GM12878 (cell line): ENCODE data around the gene TSGA10. TPM values are rescaled to one million over a fixed set of nuclear protein-coding genes. Genes with fewer than 3 reads are reported as not detected.

Experiments used
- ATAC-seq: fragments of 200-7000 bp; cut with Tn5 transposase; 3 replicates; pipeline ENCODE4 v1.9.1; 2020; ENCODE audit warnings: mild to moderate bottlenecking, moderate library complexity
- BruUV-seq: library from RNA; stranded (reverse); fragments of 400-500 nt; replicated peaks from 2 replicates; lab custom pipeline; 2021; lab: Mats Ljungman, UMichigan
- CTCF ChIA-PET: fragments of 300-600 bp; sonication (Branson Sonifier 250); formaldehyde crosslinking; extraction: SDS; loops from one replicate; lab custom pipeline; 2021; ENCODE audit warnings: inconsistent platforms; lab: Yijun Ruan, JAX
- POLR2A ChIA-PET: fragments of 350-600 bp; formaldehyde crosslinking; extraction: SDS; loops from one replicate; lab custom pipeline; 2021; ENCODE audit warnings: inconsistent platforms; lab: Charles Lee
- RAD21 ChIA-PET: fragments of 300-600 bp; sonication (Branson Sonifier 250); formaldehyde crosslinking; loops from one replicate; lab custom pipeline; 2023; ENCODE audit warnings: antibody characterized with exemption; ENCODE audit not compliant: unreplicated experiment; lab: Charles Lee
- SMC1A ChIA-PET: fragments of 300-600 bp; sonication (Branson Sonifier 250); formaldehyde crosslinking; loops from one replicate; lab custom pipeline; 2023; ENCODE audit not compliant: unreplicated experiment, uncharacterized antibody; lab: Charles Lee
- DNase-seq: peaks from one replicate; pipeline ENCODE4 v3.0.0-alpha.2; 2011; ENCODE audit warnings: low read depth, low spot score
- FAIRE-seq: peaks from 3 replicates; lab custom pipeline; 2011; peaks lifted over from hg19 to GRCh38; lab: Jason Lieb, UNC
- H2AFZ ChIP-seq: 2 replicates; pipeline ENCODE4 v1.6.0; 2011; ENCODE audit warnings: low read depth, low read length, control low read depth; ENCODE audit not compliant: control insufficient read depth
- H3K27ac ChIP-seq: 2 replicates; pipeline ENCODE4 v1.5.1; 2011; ENCODE audit warnings: control low read depth; ENCODE audit not compliant: control insufficient read depth, insufficient read depth
- H3K27me3 ChIP-seq, 2 experiments: replicated peaks in 1 of 2; 2 replicates each; pipeline versions ENCODE4 v1.6.0 to v1.6.1; 2011; ENCODE audit warnings: low read length in 1 of 2; ENCODE audit not compliant: control insufficient read depth in 2 of 2, insufficient read depth in 2 of 2
- H3K36me3 ChIP-seq, 2 experiments: 2 replicates each; pipeline ENCODE4 v1.5.1; 2011; ENCODE audit warnings: low read length in 1 of 2; ENCODE audit not compliant: control insufficient read depth in 2 of 2, insufficient read depth in 2 of 2
- H3K4me1 ChIP-seq: 2 replicates; pipeline ENCODE4 v1.6.1; 2011; ENCODE audit warnings: mild to moderate bottlenecking, low read length, moderate library complexity, mixed read lengths; ENCODE audit not compliant: control insufficient read depth, insufficient read depth
- H3K4me2 ChIP-seq: 2 replicates; pipeline ENCODE4 v1.6.0; 2011; ENCODE audit warnings: control low read depth; ENCODE audit not compliant: control insufficient read depth, insufficient read depth
- H3K4me3 ChIP-seq: fragments of 200-600 bp; sonication (generic); 2 replicates; pipeline ENCODE4 v1.5.1; 2016
- H3K79me2 ChIP-seq: 2 replicates; pipeline ENCODE4 v1.6.0; 2011; ENCODE audit warnings: low read length; ENCODE audit not compliant: control insufficient read depth, insufficient read depth
- H3K9ac ChIP-seq: 2 replicates; pipeline ENCODE4 v1.8.0; 2011; ENCODE audit warnings: low read length, control low read depth, mixed read lengths; ENCODE audit not compliant: control insufficient read depth, insufficient read depth
- H3K9me3 ChIP-seq: replicated peaks from 3 replicates; pipeline ENCODE4 v1.5.1; 2011; ENCODE audit warnings: mild to moderate bottlenecking, low read length; ENCODE audit not compliant: control insufficient read depth, insufficient read depth
- H4K20me1 ChIP-seq: 2 replicates; pipeline ENCODE4 v1.6.0; 2011; ENCODE audit not compliant: control insufficient read depth, insufficient read depth
- BHLHE40 ChIP-seq, 2 experiments: fragments of 450-650 bp in 1 of 2; IDR thresholded peaks; 2 replicates each; pipeline ENCODE4 v1.6.1; 2011 to 2017; ENCODE audit warnings: low read depth in 2 of 2, borderline replicate concordance in 1 of 2, improper control_type of control experiment in 1 of 2, low read length in 1 of 2, mild to moderate bottlenecking in 1 of 2
- CEBPB ChIP-seq, 2 experiments: fragments of 150-350 bp in 1 of 2; IDR thresholded peaks; 2 replicates each; pipeline ENCODE4 v1.6.1; 2012 to 2014; ENCODE audit warnings: low read depth in 2 of 2, low read length in 2 of 2, borderline replicate concordance in 1 of 2, inconsistent platforms in 1 of 2
- ETV6 ChIP-seq, 2 experiments: fragments of 450-650 bp in 1 of 2; IDR thresholded peaks in 1 of 2; conservative IDR thresholded peaks in 1 of 2; 2 replicates each; pipeline ENCODE4 v1.6.1; 2014; ENCODE audit warnings: antibody characterized with exemption in 1 of 2, borderline replicate concordance in 1 of 2, low read depth in 1 of 2, mild to moderate bottlenecking in 1 of 2, moderate library complexity in 1 of 2
- IRF3 ChIP-seq: fragments of 450-650 bp; IDR thresholded peaks from 2 replicates; pipeline ENCODE4 v1.6.1; 2014; ENCODE audit warnings: mild to moderate bottlenecking
- JUND ChIP-seq: IDR thresholded peaks from 2 replicates; pipeline ENCODE4 v1.6.1; 2012; ENCODE audit warnings: low read depth, mild to moderate bottlenecking, low read length, improper control_type of control experiment, moderate library complexity
- MYC ChIP-seq: IDR thresholded peaks from 2 replicates; pipeline ENCODE4 v1.6.1; 2011; ENCODE audit warnings: mild to moderate bottlenecking, low read length, moderate library complexity, inconsistent platforms; ENCODE audit not compliant: insufficient read depth, insufficient replicate concordance, insufficient read length, severe bottlenecking
- POLR2A ChIP-seq: IDR thresholded peaks from 2 replicates; pipeline ENCODE4 v1.6.1; 2011; ENCODE audit warnings: low read depth, mild to moderate bottlenecking, low read length
- RFX5 ChIP-seq: IDR thresholded peaks from 2 replicates; pipeline ENCODE4 v1.6.1; 2011; ENCODE audit warnings: low read depth, low read length, improper control_type of control experiment
- SMARCA5 ChIP-seq: fragments of 450-650 bp; IDR thresholded peaks from 2 replicates; pipeline ENCODE4 v1.6.1; 2017; ENCODE audit warnings: mild to moderate bottlenecking
- ZBED1 ChIP-seq: IDR thresholded peaks from 2 replicates; pipeline ENCODE4 v1.6.1; 2016; ENCODE audit warnings: borderline replicate concordance
- ZBTB4 ChIP-seq: fragments of 450-650 bp; formaldehyde crosslinking; IDR thresholded peaks from 2 replicates; pipeline ENCODE4 v1.4.0; 2022; ENCODE audit warnings: mild to moderate bottlenecking, moderate library complexity
- ZNF384 ChIP-seq: IDR thresholded peaks from 2 replicates; pipeline ENCODE4 v1.6.1; 2012; ENCODE audit warnings: low read depth, mild to moderate bottlenecking, low read length, improper control_type of control experiment, borderline replicate concordance
- WGBS: methylation state at CpG from one replicate; pipeline ENCODE4 v1.1.6; 2016; ENCODE audit warnings: low lambda C conversion rate; ENCODE audit not compliant: insufficient replicate concordance, insufficient coverage; ENCODE audit errors: missing lambda C conversion rate; 5-methylcytosine and 5-hydroxymethylcytosine counted together
- in situ Hi-C: fragments of 300-500 bp; cut with MboI; formaldehyde crosslinking; loops from 9 replicates; pipeline ENCODE4 v1.14.3; 2018; ENCODE audit warnings: mixed read lengths
- intact Hi-C: fragments of 100-400 bp; cut with micrococcal nuclease; formaldehyde crosslinking; loops from one replicate; pipeline ENCODE4 v1.14.2; 2022; ENCODE audit not compliant: unreplicated experiment
- polyA plus RNA-seq, 11 experiments: library from polyadenylated mRNA; depleted of rRNA in 4 of 11; unstranded in 6 of 11; stranded (reverse) in 5 of 11; fragments of >200 nt; fragmentation: Nextera tagmentation in 4 of 11; fragmentation: Illumina TruSeq in 1 of 11; extraction: Ambion mirVana in 4 of 11; extraction: Trizol in 1 of 11; gene quantifications; 1 replicate in 1 of 11; 2 replicates in 10 of 11; pipeline versions ENCODE4 v1.2.1 to v1.2.3, GENCODE V29; 2011 to 2016; ENCODE audit warnings: inconsistent platforms in 2 of 11, missing spikeins in 2 of 11, low read depth in 1 of 11
- total RNA-seq, 4 experiments: library from RNA; depleted of rRNA in 3 of 4; stranded (reverse); fragments of >200 nt in 3 of 4; fragmentation: Illumina TruSeq in 1 of 4; extraction: Trizol in 1 of 4; gene quantifications; 2 replicates each; pipeline versions ENCODE4 v1.2.1 to v1.2.3, GENCODE V29; 2013 to 2021
- TF ChIP-seq, protein P1 (sequence below): fragments of 450-650 bp; IDR thresholded peaks from 2 replicates; pipeline ENCODE4 v1.6.1; 2017; ENCODE audit warnings: mild to moderate bottlenecking, moderate library complexity

TSGA10 gene
- total and polyA plus RNA-seq, 10 of the 15 experiments (the other 5 are each of a cell fraction or from before 2014, with no cell fraction given): 5.3 to 13.5 (median 8.6) TPM

GRCh38 chr2:99027856-99028255 lies 126.9 kb downstream of the TSGA10 start:
- no peaks in the 10 kb centered on the region for H3K36me3 ChIP-seq
- H3K4me2 ChIP-seq: no peak overlapping the region
- ChIA-PET CTCF (no interaction called here), RAD21 (no interaction called here), POLR2A (no interaction called here), SMC1A (no interaction called here)
- no peaks in the 10 kb centered on the region for H3K27me3 ChIP-seq
- H2AFZ ChIP-seq: no peak overlapping the region
- TF ChIP-seq JUND (no peak), RFX5 (no peak), BHLHE40 (IDR thresholded peaks at IDR 0.05; ENCODE audit: borderline replicate concordance in 1 of 2, low read depth in 2 of 2, low read length in 1 of 2) (no peak), ZNF384 (no peak), IRF3 (no peak), ZBTB4 (CRISPR knock-in tag) (no peak), POLR2A (no peak), ETV6 (conservative IDR thresholded peaks at IDR 0.05 in 1 of 2, IDR thresholded peaks at IDR 0.05 in 1 of 2; ENCODE audit: borderline replicate concordance in 1 of 2, low read depth in 1 of 2) (no peak), MYC (no peak), ZBED1 (no peak), SMARCA5 (no peak), CEBPB (IDR thresholded peaks at IDR 0.05; ENCODE audit: borderline replicate concordance in 1 of 2, low read depth in 2 of 2, low read length in 2 of 2) (no peak)
- TF ChIP-seq, protein P1, sequence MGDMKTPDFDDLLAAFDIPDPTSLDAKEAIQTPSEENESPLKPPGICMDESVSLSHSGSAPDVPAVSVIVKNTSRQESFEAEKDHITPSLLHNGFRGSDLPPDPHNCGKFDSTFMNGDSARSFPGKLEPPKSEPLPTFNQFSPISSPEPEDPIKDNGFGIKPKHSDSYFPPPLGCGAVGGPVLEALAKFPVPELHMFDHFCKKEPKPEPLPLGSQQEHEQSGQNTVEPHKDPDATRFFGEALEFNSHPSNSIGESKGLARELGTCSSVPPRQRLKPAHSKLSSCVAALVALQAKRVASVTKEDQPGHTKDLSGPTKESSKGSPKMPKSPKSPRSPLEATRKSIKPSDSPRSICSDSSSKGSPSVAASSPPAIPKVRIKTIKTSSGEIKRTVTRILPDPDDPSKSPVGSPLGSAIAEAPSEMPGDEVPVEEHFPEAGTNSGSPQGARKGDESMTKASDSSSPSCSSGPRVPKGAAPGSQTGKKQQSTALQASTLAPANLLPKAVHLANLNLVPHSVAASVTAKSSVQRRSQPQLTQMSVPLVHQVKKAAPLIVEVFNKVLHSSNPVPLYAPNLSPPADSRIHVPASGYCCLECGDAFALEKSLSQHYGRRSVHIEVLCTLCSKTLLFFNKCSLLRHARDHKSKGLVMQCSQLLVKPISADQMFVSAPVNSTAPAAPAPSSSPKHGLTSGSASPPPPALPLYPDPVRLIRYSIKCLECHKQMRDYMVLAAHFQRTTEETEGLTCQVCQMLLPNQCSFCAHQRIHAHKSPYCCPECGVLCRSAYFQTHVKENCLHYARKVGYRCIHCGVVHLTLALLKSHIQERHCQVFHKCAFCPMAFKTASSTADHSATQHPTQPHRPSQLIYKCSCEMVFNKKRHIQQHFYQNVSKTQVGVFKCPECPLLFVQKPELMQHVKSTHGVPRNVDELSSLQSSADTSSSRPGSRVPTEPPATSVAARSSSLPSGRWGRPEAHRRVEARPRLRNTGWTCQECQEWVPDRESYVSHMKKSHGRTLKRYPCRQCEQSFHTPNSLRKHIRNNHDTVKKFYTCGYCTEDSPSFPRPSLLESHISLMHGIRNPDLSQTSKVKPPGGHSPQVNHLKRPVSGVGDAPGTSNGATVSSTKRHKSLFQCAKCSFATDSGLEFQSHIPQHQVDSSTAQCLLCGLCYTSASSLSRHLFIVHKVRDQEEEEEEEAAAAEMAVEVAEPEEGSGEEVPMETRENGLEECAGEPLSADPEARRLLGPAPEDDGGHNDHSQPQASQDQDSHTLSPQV: no peak
- WGBS: 33% methylated on average over 4 of the region's 4 CpGs
- in situ Hi-C loops (no loop called here), intact Hi-C loops (no loop called here)
- BruUV-seq: no TSS peak
- no peaks in the 10 kb centered on the region for H3K4me1 ChIP-seq
- H3K27ac ChIP-seq: no peak overlapping the region
- H3K4me3 ChIP-seq: no peak overlapping the region
- FAIRE-seq (no peak), DNase-seq (no peak), ATAC-seq (no peak)
- H3K9ac ChIP-seq: no peak overlapping the region
- H4K20me1 ChIP-seq: no peaks in the 10 kb centered on the region
- H3K79me2 ChIP-seq: no peaks in the 10 kb centered on the region
- no peaks in the 10 kb centered on the region for H3K9me3 ChIP-seq
